A673 (cell line): ENCODE results near the gene COG1. TPM values are rescaled to one million over a fixed set of nuclear protein-coding genes. Genes with fewer than 3 reads are reported as not detected.

Source experiments
- BruUV-seq: library from RNA; stranded (reverse); fragments of 400-500 nt; replicated peaks from 2 replicates; lab custom pipeline; 2021; lab: Mats Ljungman, UMichigan
- CTCF ChIA-PET: fragments of 300-600 bp; sonication (Branson Sonifier 250); formaldehyde crosslinking; loops from one replicate; lab custom pipeline; 2022; ENCODE audit warnings: antibody characterized with exemption; lab: Charles Lee
- POLR2A ChIA-PET: fragments of 300-600 bp; sonication (Branson Sonifier 250); formaldehyde crosslinking; loops from one replicate; lab custom pipeline; 2022; ENCODE audit warnings: antibody characterized with exemption; ENCODE audit not compliant: low non-redundant PET; lab: Charles Lee
- DNase-seq: peaks from one replicate; pipeline ENCODE4 v3.0.0-alpha.2; 2015; ENCODE audit warnings: low spot score
- H3K27ac ChIP-seq: fragments of 200-600 bp; sonication (generic); 2 replicates; pipeline ENCODE4 v1.5.1; 2016; ENCODE audit warnings: mixed run types, low read depth, mild to moderate bottlenecking, mixed read lengths, antibody characterized with exemption, low read length; ENCODE audit not compliant: poor library complexity, severe bottlenecking
- H3K27me3 ChIP-seq: fragments of 200-600 bp; sonication (generic); replicated peaks from 2 replicates; pipeline ENCODE4 v1.6.1; 2017; ENCODE audit warnings: mixed run types, low read depth, mild to moderate bottlenecking, mixed read lengths, antibody characterized with exemption, low read length; ENCODE audit not compliant: insufficient read depth, poor library complexity
- H3K36me3 ChIP-seq: fragments of 200-600 bp; sonication (generic); 2 replicates; pipeline ENCODE4 v1.6.1; 2016; ENCODE audit warnings: mixed run types, mild to moderate bottlenecking, mixed read lengths, antibody characterized with exemption, low read length; ENCODE audit not compliant: insufficient read depth, poor library complexity, severe bottlenecking
- H3K4me1 ChIP-seq: fragments of 200-600 bp; sonication (generic); 2 replicates; pipeline ENCODE4 v1.6.1; 2017; ENCODE audit warnings: mixed run types, mild to moderate bottlenecking, mixed read lengths, antibody characterized with exemption, low read length; ENCODE audit not compliant: insufficient read depth, poor library complexity, severe bottlenecking
- H3K4me3 ChIP-seq: fragments of 200-600 bp; sonication (generic); 2 replicates; pipeline ENCODE4 v1.5.1; 2016; ENCODE audit warnings: low read depth, mixed run types, mild to moderate bottlenecking, mixed read lengths, low read length; ENCODE audit not compliant: poor library complexity, severe bottlenecking
- H3K9me3 ChIP-seq: fragments of 200-600 bp; sonication (generic); 2 replicates; pipeline ENCODE4 v1.6.1; 2016; ENCODE audit warnings: mixed run types, low read depth, mild to moderate bottlenecking, mixed read lengths, antibody characterized with exemption, low read length; ENCODE audit not compliant: poor library complexity, severe bottlenecking
- CTCF ChIP-seq: fragments of 300-800, 200-600 bp; sonication (generic); conservative IDR thresholded peaks from 2 replicates; pipeline ENCODE4 v1.5.1; 2017; ENCODE audit warnings: low read depth, mild to moderate bottlenecking, antibody characterized with exemption, low read length, moderate library complexity, mixed read lengths
- EZH2 ChIP-seq: fragments of 200-600 bp; sonication (generic); IDR thresholded peaks from 2 replicates; pipeline ENCODE4 v1.6.1; 2017; ENCODE audit warnings: borderline replicate concordance, low read depth, mild to moderate bottlenecking, mixed read lengths, antibody characterized with exemption, low read length; ENCODE audit not compliant: poor library complexity, severe bottlenecking
- intact Hi-C: fragments of 100-400 bp; cut with micrococcal nuclease; formaldehyde crosslinking; loops from one replicate; pipeline ENCODE4 v1.10.0; 2022; ENCODE audit not compliant: unreplicated experiment
- total RNA-seq: library from RNA; stranded (reverse); gene quantifications from 2 replicates; pipeline ENCODE4 v1.2.3, GENCODE V29; 2021

Gene COG1
- total RNA-seq, 1 experiment from 2014 or later, result 32.2 TPM

DNA sequence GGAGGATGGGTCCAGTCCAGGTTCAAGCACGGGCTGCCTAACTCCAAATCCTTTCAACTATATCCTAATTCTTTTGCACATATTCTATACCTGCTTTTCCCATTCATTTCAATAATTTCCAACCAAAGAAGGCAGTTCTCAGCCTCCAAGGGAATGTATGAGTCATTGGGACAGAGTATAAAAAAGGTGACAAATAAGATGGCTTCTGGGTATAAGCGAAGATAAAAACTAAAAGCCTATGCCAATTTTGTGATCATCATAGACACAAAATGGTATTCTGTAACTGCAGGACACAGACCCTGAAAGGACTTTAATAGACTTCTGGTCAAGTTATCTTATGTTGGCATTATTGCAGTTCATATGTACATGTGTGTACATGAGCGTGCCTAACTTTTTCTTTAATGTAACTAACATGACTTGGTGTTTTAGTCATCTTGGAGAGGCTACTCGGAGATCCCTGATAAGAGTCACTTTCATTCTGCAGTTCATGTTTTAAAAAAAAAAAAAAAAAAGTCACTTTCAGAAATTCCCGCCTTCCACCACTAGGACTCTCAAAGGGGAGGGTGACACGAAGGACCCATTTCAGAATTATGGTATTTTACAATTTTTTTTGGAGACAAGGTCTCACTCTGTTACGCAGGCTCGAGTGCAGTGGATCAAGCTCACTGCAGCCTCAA is 17.3 kb downstream of the COG1 start:
- DNase-seq, result peak; percentile 37
- Histone ChIP-seq H3K9me3 (no peaks in the 10 kb centered on the region), H3K4me1 (no peaks in the 10 kb centered on the region), H3K4me3 (no peak overlapping the region), H3K36me3 (peaks cover 49% of the 10 kb centered on the region), H3K27ac (no peak overlapping the region), H3K27me3 (no peaks in the 10 kb centered on the region)
- ChIA-PET CTCF (interaction anchor here (0.6 kb wide), 1 partner anchor 10 kb away, joined by 4 read pairs; no protein-coding TSS in a partner anchor), POLR2A (no interaction called here)
- TF ChIP-seq CTCF (peak; percentile 46; the same call in 1 of the 2 replicates), EZH2 (no peak)
- no TSS peak for BruUV-seq
- intact Hi-C loops, result no loop called here

DNA sequence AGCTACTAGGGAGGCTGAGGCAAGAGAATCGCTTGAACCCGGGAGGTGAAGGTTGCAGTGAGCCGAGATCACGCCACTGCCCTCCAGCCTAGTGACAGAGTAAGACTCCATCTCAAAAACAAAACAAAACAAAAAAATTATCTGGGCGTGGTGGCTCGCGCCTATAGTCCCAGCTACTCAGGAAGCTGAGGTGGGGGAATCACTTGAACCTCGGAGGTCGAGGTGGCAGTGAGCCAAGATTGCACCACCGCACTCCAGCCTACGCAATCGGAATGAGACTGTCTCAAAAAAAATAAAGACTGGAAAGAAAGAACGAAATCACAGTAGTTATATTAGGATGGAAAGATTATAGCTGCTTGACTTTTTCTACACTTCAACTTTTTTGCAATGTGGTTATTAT is 18.9 kb downstream of the COG1 start:
- intact Hi-C loops, result no loop called here
- POLR2A ChIA-PET, result no interaction called here
- Histone ChIP-seq H3K9me3 (no peaks in the 10 kb centered on the region), H3K27ac (no peak overlapping the region), H3K27me3 (no peaks in the 10 kb centered on the region), H3K36me3 (peaks cover 34% of the 10 kb centered on the region), H3K4me1 (no peaks in the 10 kb centered on the region), H3K4me3 (no peak overlapping the region)
- BruUV-seq, result no TSS peak
- CTCF ChIA-PET, result interaction anchor here (1.6 kb wide), 1 partner anchor 158 kb away, joined by 3 read pairs; no protein-coding TSS in a partner anchor
- TF ChIP-seq CTCF (no peak), EZH2 (no peak)
- no peak for DNase-seq

DNA sequence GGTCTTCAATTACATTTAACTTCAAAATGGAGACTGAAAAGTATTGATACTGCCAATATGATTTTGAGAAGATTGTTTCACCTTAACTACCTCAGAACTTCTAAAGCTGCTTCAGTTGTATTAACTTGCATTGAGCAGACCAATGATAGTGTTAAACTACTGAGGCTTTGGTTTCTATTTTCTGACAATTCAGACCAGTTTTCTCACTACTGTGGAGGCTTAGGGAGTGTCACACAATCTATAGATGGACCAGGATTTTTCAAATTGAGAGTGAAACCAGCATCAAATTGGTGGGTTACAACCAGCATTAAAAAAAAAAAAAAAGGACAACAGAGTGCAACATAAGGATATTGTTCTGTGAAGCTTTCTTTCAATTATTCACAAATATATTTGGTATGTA is 21.2 kb downstream of the COG1 start:
- BruUV-seq, result no TSS peak
- no peak overlapping the region for H3K27ac ChIP-seq
- no peaks in the 10 kb centered on the region for H3K27me3 ChIP-seq
- no peak for TF ChIP-seq EZH2
- no peak for TF ChIP-seq CTCF
- H3K4me1 ChIP-seq, result no peaks in the 10 kb centered on the region
- no peaks in the 10 kb centered on the region for H3K9me3 ChIP-seq
- no peak for DNase-seq
- ChIA-PET CTCF (no interaction called here), POLR2A (no interaction called here)
- H3K4me3 ChIP-seq, result no peak overlapping the region
- H3K36me3 ChIP-seq, result peaks cover 12% of the 10 kb centered on the region
- intact Hi-C loops, result no loop called here
